Ureter (tissue), 1 donor: ENCODE measurements around the gene CAPRIN1. TPM values are rescaled to one million over a fixed set of nuclear protein-coding genes. Genes with fewer than 3 reads are reported as not detected.

Experiments
- DNase-seq: peaks from one replicate; pipeline ENCODE4 v3.0.0-alpha.2; 2020; ENCODE audit warnings: low spot score
- total RNA-seq: library from RNA; stranded (reverse); gene quantifications from one replicate; pipeline ENCODE4 v1.2.4, GENCODE V29; 2023
- donor health status: DM: yes; HTN: yes; CAD: no.

CAPRIN1 gene
- 244 TPM for total RNA-seq

GRCh38 chr11:34051349-34052035 lies at the start of gene CAPRIN1:
CAPRIN1 (plus strand) TSS chr11:34051731; CDS start chr11:34052421, 690 bp downstream.
- DNase-seq: peak; percentile 89

- peak; percentile 57 for DNase-seq
Observed at GRCh38 chr11:34002420-34002819, 49.1 kb upstream of the CAPRIN1 start.

GRCh38 chr11:34004236-34004635 lies 47.3 kb upstream of the CAPRIN1 start:
- no peak for DNase-seq

- DNase-seq: no peak
Observed at GRCh38 chr11:34006876-34007275, 44.7 kb upstream of the CAPRIN1 start.

GRCh38 chr11:34012734-34013133 lies 38.8 kb upstream of the CAPRIN1 start:
- no peak for DNase-seq

GRCh38 chr11:34013898-34014571 lies 37.5 kb upstream of the CAPRIN1 start:
- no peak for DNase-seq

- no peak for DNase-seq
Observed at GRCh38 chr11:34021977-34022735, 29.4 kb upstream of the CAPRIN1 start.

GRCh38 chr11:34026432-34026831 lies 25.1 kb upstream of the CAPRIN1 start:
- DNase-seq: no peak

GRCh38 chr11:34027516-34028408 lies 23.8 kb upstream of the CAPRIN1 start:
- DNase-seq: peak; percentile 45

GRCh38 chr11:34028425-34028824 lies 23.1 kb upstream of the CAPRIN1 start:
- no peak for DNase-seq

GRCh38 chr11:34029176-34029575 lies 22.4 kb upstream of the CAPRIN1 start:
- DNase-seq: no peak

GRCh38 chr11:34030382-34030781 lies 21.1 kb upstream of the CAPRIN1 start:
- DNase-seq: no peak

GRCh38 chr11:34033399-34033798 lies 18.1 kb upstream of the CAPRIN1 start:
- DNase-seq: no peak

GRCh38 chr11:34034053-34034452 lies 17.5 kb upstream of the CAPRIN1 start:
- DNase-seq: no peak

- no peak for DNase-seq
Observed at GRCh38 chr11:34036456-34036855, 15.1 kb upstream of the CAPRIN1 start.

GRCh38 chr11:34037016-34037415 lies 14.5 kb upstream of the CAPRIN1 start:
- no peak for DNase-seq

GRCh38 chr11:34040571-34040970 lies 11.0 kb upstream of the CAPRIN1 start:
- no peak for DNase-seq

- peak; percentile 47 for DNase-seq
Observed at GRCh38 chr11:34044664-34045485, 6.7 kb upstream of the CAPRIN1 start.

GRCh38 chr11:34049028-34049427 lies 2.5 kb upstream of the CAPRIN1 start:
- DNase-seq: no peak

- no peak for DNase-seq
Observed at GRCh38 chr11:34050581-34051348, 766 bp upstream of the CAPRIN1 start.
